A549 treated with RU486 at 1 μM for 4 hours (cell line): ENCODE results near the gene IQCF5. TPM values are rescaled to one million over a fixed set of nuclear protein-coding genes. Genes with fewer than 3 reads are reported as not detected.

ENCODE experiments used
- total RNA-seq: library from RNA; stranded (reverse); fragments of 200-300 nt; extraction: Qiagen RNA extraction; gene quantifications from 5 replicates; pipeline ENCODE4 v1.2.3, GENCODE V29; 2022; ENCODE audit warnings: low read depth

Gene IQCF5
- not detected in 5 replicates for total RNA-seq

GRCh38 chr3:51875501-51875900, at the start of gene IQCF5:
Gene IQCF5, minus strand, starts transcription at chr3:51875601. Its CDS starts 70 bp downstream, at chr3:51875531.

GRCh38 chr3:51860703-51861665, 14.4 kb downstream of the IQCF5 start, which contains the start of gene IQCF2:
Gene IQCF2, plus strand, starts transcription at chr3:51861615. Its CDS starts 52 bp downstream, at chr3:51861667.

Other genes starting within 250 kb of the IQCF5 start
- 56.4 to 70.3 TPM (median 66.8 TPM) in 5 replicates for gene TEX264, start 204.3 kb downstream of the IQCF5 start, total RNA-seq
- gene GRM2, start 168.5 kb downstream of the IQCF5 start, total RNA-seq = 0.03 to 0.05 TPM in 2 of 5 replicates, not detected in the others
- not detected in 5 replicates for gene IQCF6, start 96.4 kb downstream of the IQCF5 start, total RNA-seq
- gene IQCF2, start 14.0 kb downstream of the IQCF5 start, total RNA-seq = not detected in 5 replicates
- gene IQCF1, start 27.8 kb upstream of the IQCF5 start, total RNA-seq = not detected in 5 replicates
- 36.4 to 52.7 TPM (median 48.3 TPM) in 5 replicates for gene RRP9, start 66.3 kb upstream of the IQCF5 start, total RNA-seq
- gene PARP3, start 66.8 kb upstream of the IQCF5 start, total RNA-seq = 8.5 to 10.2 TPM (median 9.8 TPM) in 5 replicates
- gene GPR62, start 79.8 kb upstream of the IQCF5 start, total RNA-seq = not detected in 5 replicates
- 9.7 to 14.6 TPM (median 12.6 TPM) in 5 replicates for gene PCBP4, start 91.9 kb upstream of the IQCF5 start, total RNA-seq
- 22.8 to 35.9 TPM (median 30.6 TPM) in 5 replicates for gene ABHD14B, start 98.4 kb upstream of the IQCF5 start, total RNA-seq
- 12.1 to 17.2 TPM (median 16.4 TPM) in 5 replicates for gene ABHD14A, start 99.5 kb upstream of the IQCF5 start, total RNA-seq
- 19.4 to 26.7 TPM (median 23.6 TPM) in 5 replicates for gene ACY1, start 107.9 kb upstream of the IQCF5 start, total RNA-seq
- 1,331 to 1,486 TPM (median 1,343 TPM) in 5 replicates for gene RPL29, start 120.3 kb upstream of the IQCF5 start, total RNA-seq
- 14.0 to 17.9 TPM (median 15.9 TPM) in 5 replicates for gene DUSP7, start 181.0 kb upstream of the IQCF5 start, total RNA-seq